ENCODE data around the gene CYBB. TPM values are rescaled to one million over a fixed set of nuclear protein-coding genes. Genes with fewer than 3 reads are reported as not detected.

The CYBB gene
- total RNA-seq, 6 donors from 2014 or later = 12.1 to 254 (median 45.5) TPM

DNA sequence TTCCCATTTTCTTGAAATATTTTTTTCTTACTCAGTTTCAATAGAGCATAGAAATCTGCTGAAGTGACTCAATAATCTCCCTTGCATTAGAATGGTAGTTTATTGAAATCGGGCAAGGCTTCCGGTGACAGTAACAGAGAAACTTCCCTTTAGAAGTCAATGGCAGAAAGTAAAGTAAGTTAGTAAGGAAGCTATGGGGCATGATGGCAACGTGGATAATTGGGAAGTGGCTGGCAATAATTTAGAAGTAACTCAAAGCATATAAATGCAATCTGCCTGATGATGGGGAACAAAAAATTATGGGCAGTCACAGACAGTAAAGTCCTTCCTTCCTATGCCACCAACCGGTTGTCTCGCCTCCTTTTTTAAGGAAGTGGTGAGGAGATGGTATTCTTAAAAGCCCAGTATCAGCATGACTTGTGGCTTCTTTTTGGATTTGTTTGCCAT is 7.6 kb downstream of the CYBB start:
- H3K36me3 ChIP-seq = no peaks in the 10 kb centered on the region
- no peaks in the 10 kb centered on the region for H3K9me3 ChIP-seq
- DNase-seq = no peak
- 58 to 61% methylated on average over 5 of the region's 5 CpGs for WGBS, 2 donors
- H3K4me3 ChIP-seq = no peak overlapping the region
- H3K4me1 ChIP-seq = no peaks in the 10 kb centered on the region
- no peaks in the 10 kb centered on the region for H3K27me3 ChIP-seq
- TF ChIP-seq CTCF (IDR thresholded peaks at IDR 0.05) = no peak
- TF ChIP-seq POLR2AphosphoS5 (IDR thresholded peaks at IDR 0.05) = no peak
- no peak for TF ChIP-seq EP300 (IDR thresholded peaks at IDR 0.05)
- no peak for TF ChIP-seq POLR2A (IDR thresholded peaks at IDR 0.05)
- H3K27ac ChIP-seq = peak overlapping the region in 1 of 4 donors; percentile 24
- peak in 1 of 2 donors; percentile 68 for ATAC-seq (ENCODE audit: low FRiP score in 2 of 2)

- Histone ChIP-seq H3K27ac (no peak overlapping the region), H3K4me3 (no peak overlapping the region), H3K9me3 (no peaks in the 10 kb centered on the region), H3K36me3 (no peaks in the 10 kb centered on the region), H3K4me1 (peaks cover 0 to 3% (median 0%) of the 10 kb centered on the region in 4 donors), H3K27me3 (no peaks in the 10 kb centered on the region)
- no peak for DNase-seq
- TF ChIP-seq POLR2AphosphoS5 (IDR thresholded peaks at IDR 0.05) = no peak
- TF ChIP-seq POLR2A (IDR thresholded peaks at IDR 0.05) = no peak
- no peak for TF ChIP-seq CTCF (IDR thresholded peaks at IDR 0.05)
- no peak for TF ChIP-seq EP300 (IDR thresholded peaks at IDR 0.05)
- no peak for ATAC-seq (ENCODE audit: low FRiP score in 2 of 2)
Measured at GRCh38 chrX:37796310-37796709, 16.5 kb downstream of the CYBB start.

DNA sequence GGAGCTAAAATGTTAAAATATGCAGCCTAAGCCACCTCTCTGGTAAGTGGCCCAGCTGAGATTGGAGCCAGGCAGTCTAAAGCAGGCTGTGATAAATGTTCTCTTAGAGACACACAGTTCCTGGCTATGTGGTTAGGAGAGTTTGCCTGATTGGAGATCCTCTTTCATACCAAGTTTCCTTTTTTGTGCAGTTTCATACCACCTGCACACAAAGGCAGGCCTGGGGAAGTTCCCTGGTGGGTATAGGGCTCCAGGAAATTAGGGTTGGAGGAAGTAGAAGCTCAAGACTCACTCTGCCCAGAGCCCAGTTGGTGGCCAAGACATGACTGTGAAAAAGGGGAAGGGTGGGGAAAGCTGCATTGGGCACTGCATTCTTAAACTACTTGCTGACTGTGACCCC is 16.9 kb downstream of the CYBB start:
- peak in 1 of 2 donors; percentile 53 for DNase-seq
- Histone ChIP-seq H3K4me1 (peaks cover 0 to 3% (median 0%) of the 10 kb centered on the region in 4 donors), H3K27me3 (no peaks in the 10 kb centered on the region), H3K4me3 (no peak overlapping the region), H3K9me3 (no peaks in the 10 kb centered on the region), H3K27ac (no peak overlapping the region), H3K36me3 (no peaks in the 10 kb centered on the region)
- ATAC-seq (ENCODE audit: low FRiP score in 2 of 2) = peak; percentile 53 to 78
- TF ChIP-seq CTCF (IDR thresholded peaks at IDR 0.05) (no peak), POLR2A (IDR thresholded peaks at IDR 0.05) (no peak), POLR2AphosphoS5 (IDR thresholded peaks at IDR 0.05) (no peak), EP300 (IDR thresholded peaks at IDR 0.05) (no peak)

DNA sequence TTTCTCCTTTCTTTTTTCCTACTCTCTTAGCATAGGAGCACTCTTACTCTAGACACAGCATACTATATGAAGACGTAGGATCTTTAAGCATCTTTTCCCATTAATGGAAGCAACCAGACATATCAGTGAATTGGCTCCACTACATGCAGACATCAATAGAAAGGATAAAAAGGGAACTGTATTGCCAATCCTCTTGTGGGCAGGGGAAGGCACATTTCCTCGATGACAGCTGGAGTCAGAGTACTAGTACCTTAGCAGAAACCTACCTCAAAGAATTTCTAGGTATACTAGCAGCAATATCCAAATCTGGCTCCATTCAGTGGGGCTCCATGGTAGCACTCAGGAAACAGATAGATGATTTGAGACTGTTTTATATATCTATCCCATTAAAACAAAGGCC is 20.1 kb downstream of the CYBB start:
- WGBS, 2 donors = 78 to 89% methylated on average over 2 of the region's 2 CpGs
- Histone ChIP-seq H3K4me1 (peaks cover 0 to 3% (median 0%) of the 10 kb centered on the region in 4 donors), H3K9me3 (no peaks in the 10 kb centered on the region), H3K27ac (no peak overlapping the region), H3K36me3 (no peaks in the 10 kb centered on the region), H3K4me3 (no peak overlapping the region), H3K27me3 (no peaks in the 10 kb centered on the region)
- DNase-seq (no peak), ATAC-seq (ENCODE audit: low FRiP score in 2 of 2) (no peak)
- no peak for TF ChIP-seq POLR2AphosphoS5 (IDR thresholded peaks at IDR 0.05)
- no peak for TF ChIP-seq POLR2A (IDR thresholded peaks at IDR 0.05)
- TF ChIP-seq CTCF (IDR thresholded peaks at IDR 0.05) = no peak
- no peak for TF ChIP-seq EP300 (IDR thresholded peaks at IDR 0.05)

GRCh38 chrX:37800717-37801116 is 20.9 kb downstream of the CYBB start:
- no peak overlapping the region for H3K27ac ChIP-seq
- TF ChIP-seq POLR2A (IDR thresholded peaks at IDR 0.05) (no peak), POLR2AphosphoS5 (IDR thresholded peaks at IDR 0.05) (no peak), EP300 (IDR thresholded peaks at IDR 0.05) (no peak), CTCF (IDR thresholded peaks at IDR 0.05) (no peak)
- no peaks in the 10 kb centered on the region for H3K36me3 ChIP-seq
- DNase-seq (no peak), ATAC-seq (ENCODE audit: low FRiP score in 2 of 2) (no peak)
- H3K27me3 ChIP-seq = no peaks in the 10 kb centered on the region
- H3K4me1 ChIP-seq = peaks cover 0 to 3% (median 0%) of the 10 kb centered on the region in 4 donors
- H3K9me3 ChIP-seq = no peaks in the 10 kb centered on the region
- no peak overlapping the region for H3K4me3 ChIP-seq
